GM19468 (cell line): ENCODE measurements around the gene NBEA.

ENCODE experiments used
- ATAC-seq: cut with Tn5 transposase; IDR thresholded peaks from one replicate; pipeline ENCODE4 v1.9.1; 2021; ENCODE audit warnings: mild to moderate bottlenecking, moderate library complexity, moderate number of reproducible peaks; ENCODE audit not compliant: unreplicated experiment; ENCODE audit errors: extremely low read depth

NBEA gene

DNA sequence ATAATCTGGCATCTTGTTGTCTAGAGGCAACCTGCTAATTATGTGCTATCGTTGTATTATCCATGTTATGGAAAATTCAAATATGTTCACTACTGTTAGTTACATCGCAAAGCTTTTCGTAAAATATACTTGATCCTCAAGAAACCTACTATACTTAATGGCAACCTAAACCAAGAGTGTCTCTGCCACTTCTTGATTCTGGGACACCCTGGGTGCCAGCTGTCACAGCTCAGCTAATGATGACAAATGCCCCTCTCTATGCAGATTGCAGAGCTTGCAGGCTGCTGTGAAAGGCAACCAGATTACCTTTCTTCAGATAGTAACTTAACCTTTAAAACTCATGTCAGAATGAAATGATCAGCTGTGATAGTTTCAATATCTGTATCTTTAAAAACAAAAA lies 543.4 kb downstream of the NBEA start:
- no peak for ATAC-seq

DNA sequence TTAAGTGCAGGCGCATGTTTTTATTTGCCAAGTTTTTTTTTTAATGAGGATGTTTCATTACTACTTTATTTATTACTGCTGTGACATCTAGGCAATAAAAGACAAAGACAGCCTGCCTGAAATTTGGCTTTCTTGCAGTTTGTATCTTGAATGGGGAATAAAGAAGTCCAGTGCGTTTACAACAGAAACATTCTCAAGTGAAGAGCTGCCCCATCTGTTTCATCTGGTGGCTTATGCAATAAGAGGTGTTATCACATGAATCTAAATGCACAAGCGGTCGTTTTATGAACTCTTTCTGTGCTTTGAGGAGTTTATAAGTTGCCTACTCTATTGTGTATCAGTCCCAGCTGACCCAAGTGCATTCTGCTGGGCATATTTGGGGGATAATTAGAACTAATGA lies 547.0 kb downstream of the NBEA start:
- no peak for ATAC-seq

DNA sequence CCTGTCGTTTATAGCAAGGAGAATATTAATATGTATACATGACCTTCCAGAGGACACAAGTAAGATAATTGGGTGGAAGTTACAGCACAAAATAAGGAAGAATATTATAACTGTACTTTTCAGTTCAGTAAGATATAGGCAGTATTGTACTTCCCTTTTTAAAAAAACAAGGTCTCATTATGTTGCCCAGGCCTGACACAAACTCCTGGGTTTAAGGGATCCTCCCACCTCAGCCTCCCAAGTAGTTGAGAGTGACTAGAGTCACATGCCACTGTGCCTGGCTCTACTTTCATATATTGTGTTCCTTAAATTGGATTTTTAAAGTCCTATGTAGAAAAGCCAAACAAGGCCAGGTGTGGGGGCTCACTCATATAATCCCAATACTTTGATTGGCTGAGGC lies 553.9 kb downstream of the NBEA start:
- ATAC-seq, result no peak

- no peak for ATAC-seq
Observed at GRCh38 chr13:35496761-35497386, 554.8 kb downstream of the NBEA start.

DNA sequence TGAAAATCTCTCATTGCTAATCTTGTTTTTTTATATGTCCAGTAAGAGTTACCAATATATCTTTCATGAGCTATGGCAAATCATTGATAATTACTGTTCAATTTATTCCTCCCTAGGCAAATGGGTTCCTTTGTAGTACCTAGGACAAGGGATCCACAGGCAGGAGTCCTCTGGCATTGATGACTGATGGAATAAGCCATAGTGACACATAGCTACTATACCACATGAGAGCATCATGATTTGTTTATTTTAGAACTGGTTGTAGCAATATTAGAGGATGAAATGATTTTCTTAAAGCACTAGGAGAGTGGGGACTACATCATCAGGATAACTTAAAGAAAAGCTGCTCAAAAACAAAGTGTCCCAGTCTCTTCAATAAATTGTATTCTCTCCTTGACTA lies 556.2 kb downstream of the NBEA start:
- ATAC-seq, result no peak

GRCh38 chr13:35499196-35499662 lies 557.2 kb downstream of the NBEA start:
- no peak for ATAC-seq

GRCh38 chr13:35499676-35500075 lies 557.6 kb downstream of the NBEA start:
- ATAC-seq, result no peak

GRCh38 chr13:35500144-35500543 lies 558.1 kb downstream of the NBEA start:
- no peak for ATAC-seq

DNA sequence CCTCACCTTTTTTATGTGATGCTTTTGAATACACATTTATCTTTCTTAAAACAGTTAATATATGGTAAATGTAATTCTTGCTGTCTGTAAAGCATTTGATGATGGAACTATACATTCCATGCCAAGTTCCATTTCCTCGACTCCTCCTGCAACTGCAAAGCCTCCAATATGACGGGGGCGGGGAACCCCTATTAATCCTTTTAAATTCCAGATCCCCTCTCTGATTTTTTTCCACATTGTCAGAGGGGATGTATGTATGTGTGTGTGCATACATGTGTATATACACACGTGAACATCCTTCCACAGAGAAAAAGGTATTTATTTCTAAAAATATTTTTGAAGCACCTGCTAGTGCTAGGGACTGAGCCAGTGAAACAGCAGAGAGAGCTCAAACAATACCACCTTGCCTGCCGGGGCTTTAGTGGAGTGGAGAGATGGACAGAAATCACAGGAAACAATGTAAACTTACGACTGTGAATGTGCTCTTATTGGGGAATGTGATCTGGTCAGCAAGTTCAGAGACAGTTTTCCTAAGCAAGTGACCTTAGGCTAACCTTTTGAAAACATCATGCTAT lies 559.7 kb downstream of the NBEA start:
- ATAC-seq, result no peak

DNA sequence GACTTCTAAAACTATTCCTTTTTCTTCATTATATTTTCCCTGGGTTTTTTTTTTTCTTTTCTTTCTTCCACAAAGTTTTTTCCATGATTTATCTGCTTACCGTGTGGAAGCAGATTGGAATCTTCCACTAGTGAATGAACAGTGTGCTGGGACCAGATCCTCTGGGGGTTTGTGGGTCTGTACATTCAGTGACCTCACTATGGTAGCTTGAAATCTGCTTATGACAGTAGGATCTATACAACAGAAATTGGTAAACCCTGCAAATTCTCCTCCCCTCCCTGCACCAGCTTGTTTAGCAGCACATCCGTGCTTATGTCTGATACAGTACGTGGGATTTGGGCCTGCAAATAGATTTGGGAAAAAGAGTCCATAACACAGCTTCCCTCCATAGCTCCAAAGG lies 560.4 kb downstream of the NBEA start:
- ATAC-seq, result no peak

DNA sequence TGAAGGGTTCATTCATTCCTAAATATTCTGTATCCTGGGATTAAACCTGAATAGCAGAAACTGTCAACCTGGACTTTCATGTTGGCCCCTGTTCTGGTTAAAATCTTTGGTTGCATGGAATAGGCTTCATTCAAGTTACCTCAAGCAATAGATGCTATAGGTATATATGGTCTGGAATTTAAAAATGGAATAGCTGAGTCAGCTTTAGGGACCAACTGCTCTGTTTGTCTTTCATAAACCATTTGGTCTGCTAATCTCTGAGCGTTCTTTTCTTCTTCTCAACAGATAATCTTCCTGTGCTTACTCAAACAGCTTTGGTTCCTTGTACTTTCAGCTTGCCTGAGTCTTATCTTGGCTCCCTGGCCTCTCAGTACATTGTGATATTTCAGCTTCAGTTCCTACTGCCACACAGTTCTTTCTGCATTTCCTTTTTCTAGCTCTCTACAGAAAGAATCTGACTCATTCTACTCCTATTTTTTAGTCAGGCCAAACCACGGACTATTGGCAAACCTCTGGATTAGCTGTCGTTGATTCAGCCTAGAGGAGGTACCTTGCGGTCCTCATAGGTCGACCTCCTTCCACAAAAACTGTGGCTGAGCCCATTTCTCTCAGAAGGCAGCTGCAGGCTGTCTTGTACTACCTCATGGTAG lies 570.3 kb downstream of the NBEA start:
- ATAC-seq, result no peak

DNA sequence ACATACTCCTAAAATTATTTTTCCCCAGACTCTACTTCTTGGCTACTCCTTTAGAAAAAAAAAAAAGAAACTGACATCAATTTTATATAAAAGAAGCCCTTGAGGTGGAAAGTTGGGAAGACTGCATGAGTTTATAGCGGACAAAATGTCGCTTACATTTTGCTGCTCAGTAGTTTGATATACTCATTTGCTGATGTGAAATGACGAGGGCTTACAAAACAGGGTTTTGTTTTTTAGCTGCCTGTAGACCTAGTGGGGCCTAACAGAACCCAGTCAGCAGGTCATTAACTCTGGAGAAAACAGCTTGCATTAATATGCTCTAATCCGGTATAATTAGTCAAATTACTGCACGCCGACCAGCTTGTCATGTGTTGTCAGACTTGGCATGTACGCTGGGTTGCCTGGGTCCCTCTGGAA lies 572.0 kb downstream of the NBEA start:
- ATAC-seq, result no peak

GRCh38 chr13:35514801-35515502 lies 572.9 kb downstream of the NBEA start:
- ATAC-seq, result no peak

GRCh38 chr13:35518337-35518946 lies 576.4 kb downstream of the NBEA start:
- ATAC-seq, result no peak

DNA sequence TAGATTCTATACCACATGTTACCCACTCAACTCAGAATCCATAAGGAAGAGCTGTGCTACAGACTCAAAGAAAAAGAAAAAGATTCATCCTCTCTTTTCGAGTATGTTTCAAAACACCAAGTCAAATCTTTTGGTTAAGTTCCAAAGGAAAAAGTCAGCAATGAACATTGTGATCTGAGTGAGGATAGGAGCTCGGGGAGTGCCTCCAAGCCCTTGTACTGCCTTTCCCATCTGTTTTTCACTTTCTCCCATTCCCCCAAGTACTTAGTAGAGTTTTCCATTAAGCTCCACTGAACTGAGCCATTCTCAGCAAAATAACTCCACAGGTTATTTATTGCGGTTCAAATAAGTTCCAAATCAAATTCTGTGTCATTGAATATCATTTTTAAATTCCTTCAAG lies 582.1 kb downstream of the NBEA start:
- ATAC-seq, result no peak

GRCh38 chr13:35526577-35526976 lies 584.5 kb downstream of the NBEA start:
- no peak for ATAC-seq

GRCh38 chr13:35527451-35527850 lies 585.4 kb downstream of the NBEA start:
- ATAC-seq, result no peak

GRCh38 chr13:35530147-35530546 lies 588.1 kb downstream of the NBEA start:
- no peak for ATAC-seq

GRCh38 chr13:35530581-35530980 lies 588.5 kb downstream of the NBEA start:
- ATAC-seq, result no peak

DNA sequence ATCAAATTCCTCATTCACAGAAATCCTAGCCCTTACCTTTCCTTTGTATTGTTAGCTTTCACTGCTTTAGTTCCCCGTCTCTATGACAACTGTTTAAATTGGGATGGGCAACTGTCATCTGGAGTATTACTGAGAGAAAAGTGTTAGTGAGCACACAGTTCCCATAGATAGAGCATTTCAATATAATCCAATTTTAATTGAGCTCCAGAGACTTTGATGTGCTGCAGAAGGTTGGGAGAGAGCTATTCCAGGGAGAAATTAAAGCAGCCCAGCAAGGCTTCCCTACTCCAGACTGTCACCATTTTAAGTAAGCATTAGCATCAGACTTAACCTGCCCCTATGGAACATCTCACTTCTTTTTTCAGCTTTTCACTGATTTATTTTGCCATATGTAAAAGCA lies 589.5 kb downstream of the NBEA start:
- no peak for ATAC-seq

GRCh38 chr13:35534343-35534742 lies 592.3 kb downstream of the NBEA start:
- ATAC-seq, result no peak
